ENCODE measurements around the gene ZDHHC11B.

DNA sequence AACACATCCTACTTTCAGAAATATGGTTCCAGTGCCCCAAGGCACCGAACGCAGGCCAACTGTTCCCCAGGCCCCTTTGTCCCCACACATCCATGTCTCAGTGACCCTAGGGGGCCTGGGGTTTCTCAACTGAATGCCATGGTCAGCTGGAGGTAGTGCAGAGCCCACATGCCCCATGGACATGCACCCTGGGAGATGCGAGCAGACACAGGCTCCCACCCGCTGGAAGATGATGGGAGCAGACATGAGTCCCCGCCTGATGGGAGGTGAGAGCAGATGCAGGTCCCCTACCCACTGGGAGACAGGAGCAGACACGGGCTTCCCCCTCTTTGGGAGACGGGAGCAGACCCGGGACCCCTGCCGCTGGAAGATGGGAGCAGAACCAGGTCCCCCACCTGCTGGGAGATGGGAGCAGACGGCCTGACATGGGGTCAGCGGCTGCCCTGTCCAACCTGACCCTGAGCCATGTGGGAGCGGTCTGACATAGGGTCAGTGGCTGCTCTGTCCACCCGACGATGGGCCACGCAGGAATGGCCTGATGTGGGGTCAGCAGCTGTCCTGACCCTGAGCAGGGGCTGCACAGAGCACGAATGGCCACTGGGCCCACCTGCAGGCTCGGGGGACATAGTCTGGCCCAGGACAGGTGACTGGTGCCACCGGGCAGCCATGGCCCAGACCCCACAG, 18.4 kb downstream of the ZDHHC11B start:
- TF ChIP-seq, protein P1, sequence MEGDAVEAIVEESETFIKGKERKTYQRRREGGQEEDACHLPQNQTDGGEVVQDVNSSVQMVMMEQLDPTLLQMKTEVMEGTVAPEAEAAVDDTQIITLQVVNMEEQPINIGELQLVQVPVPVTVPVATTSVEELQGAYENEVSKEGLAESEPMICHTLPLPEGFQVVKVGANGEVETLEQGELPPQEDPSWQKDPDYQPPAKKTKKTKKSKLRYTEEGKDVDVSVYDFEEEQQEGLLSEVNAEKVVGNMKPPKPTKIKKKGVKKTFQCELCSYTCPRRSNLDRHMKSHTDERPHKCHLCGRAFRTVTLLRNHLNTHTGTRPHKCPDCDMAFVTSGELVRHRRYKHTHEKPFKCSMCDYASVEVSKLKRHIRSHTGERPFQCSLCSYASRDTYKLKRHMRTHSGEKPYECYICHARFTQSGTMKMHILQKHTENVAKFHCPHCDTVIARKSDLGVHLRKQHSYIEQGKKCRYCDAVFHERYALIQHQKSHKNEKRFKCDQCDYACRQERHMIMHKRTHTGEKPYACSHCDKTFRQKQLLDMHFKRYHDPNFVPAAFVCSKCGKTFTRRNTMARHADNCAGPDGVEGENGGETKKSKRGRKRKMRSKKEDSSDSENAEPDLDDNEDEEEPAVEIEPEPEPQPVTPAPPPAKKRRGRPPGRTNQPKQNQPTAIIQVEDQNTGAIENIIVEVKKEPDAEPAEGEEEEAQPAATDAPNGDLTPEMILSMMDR (IDR thresholded peaks at IDR 0.05) = no peak
- no peak for TF ChIP-seq POLR2A (IDR thresholded peaks at IDR 0.05)

Data from body of pancreas (tissue), 4 donors.